Measurements from ENCODE around the gene LAMTOR1.
"Not testable (repeated sequence)": the region's sequence is repeated elsewhere in the genome, so short reads cannot be mapped to it uniquely, and the experiment has no call there.

LAMTOR1 gene

DNA sequence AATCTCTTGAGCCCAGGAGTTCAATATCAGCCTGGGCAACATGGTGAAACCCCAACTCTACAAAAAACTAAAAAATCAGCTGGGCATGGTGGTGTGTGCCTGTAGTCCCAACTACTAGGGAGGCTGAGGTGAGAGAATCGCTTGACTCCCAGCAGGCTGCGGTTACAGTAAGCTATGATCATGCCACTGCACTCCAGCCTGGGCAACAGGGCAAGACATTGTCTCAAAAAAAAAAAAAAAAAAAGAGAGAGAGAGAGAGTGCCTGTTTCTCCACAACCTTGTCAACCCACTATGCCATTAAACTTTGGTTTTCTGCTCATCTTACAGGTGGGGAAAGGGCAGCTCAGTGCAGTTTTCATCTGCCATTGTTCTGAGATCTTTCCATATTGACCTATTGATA lies 37.6 kb upstream of the LAMTOR1 start:
- TF ChIP-seq CTCF (IDR thresholded peaks at IDR 0.05; ENCODE audit: low read depth, low read length), result no peak
- no peak for DNase-seq (ENCODE audit: low read depth in 2 of 2)
- no peak overlapping the region for H3K4me3 ChIP-seq (replicated peaks in 1 of 2; ENCODE audit: low read depth in 2 of 2, low read length in 2 of 2)

DNA sequence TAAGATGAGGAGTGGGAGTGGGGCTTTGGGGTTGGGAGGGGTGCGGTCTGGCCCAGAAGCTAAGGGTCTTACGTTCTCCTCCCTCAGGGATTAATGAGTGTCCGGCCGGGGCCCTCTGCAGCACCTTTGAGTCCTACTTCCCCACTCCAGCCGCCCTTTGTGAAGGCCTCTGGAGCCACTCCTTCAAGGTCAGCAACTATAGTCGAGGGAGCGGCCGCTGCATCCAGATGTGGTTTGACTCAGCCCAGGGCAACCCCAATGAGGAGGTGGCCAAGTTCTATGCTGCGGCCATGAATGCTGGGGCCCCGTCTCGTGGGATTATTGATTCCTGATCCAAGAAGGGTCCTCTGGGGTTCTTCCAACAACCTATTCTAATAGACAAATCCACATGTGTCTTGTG lies 36.4 kb upstream of the LAMTOR1 start:
- H3K4me3 ChIP-seq (replicated peaks in 1 of 2; ENCODE audit: low read depth in 2 of 2, low read length in 2 of 2), result no peak overlapping the region

DNA sequence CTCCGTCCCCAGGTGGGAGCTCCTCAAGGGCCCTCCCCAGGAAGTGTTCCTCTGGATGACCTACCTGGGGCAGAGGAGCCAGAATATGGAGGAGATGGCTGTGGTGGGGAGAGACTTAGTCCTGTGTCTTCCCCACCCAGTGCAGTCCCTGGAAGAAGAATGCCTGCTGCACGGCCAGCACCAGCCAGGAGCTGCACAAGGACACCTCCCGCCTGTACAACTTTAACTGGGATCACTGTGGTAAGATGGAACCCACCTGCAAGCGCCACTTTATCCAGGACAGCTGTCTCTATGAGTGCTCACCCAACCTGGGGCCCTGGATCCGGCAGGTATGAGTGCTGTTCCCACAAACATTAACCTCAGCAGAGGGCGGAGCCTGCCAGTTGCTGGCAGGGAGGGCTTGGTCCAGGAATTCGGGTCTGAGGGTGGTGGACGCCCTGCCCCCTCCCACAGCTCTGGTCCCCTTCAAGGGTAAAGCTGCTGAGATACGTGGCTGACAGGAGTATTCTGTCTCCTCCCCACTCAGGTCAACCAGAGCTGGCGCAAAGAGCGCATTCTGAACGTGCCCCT lies 35.8 kb upstream of the LAMTOR1 start:
- no peak for TF ChIP-seq CTCF (IDR thresholded peaks at IDR 0.05; ENCODE audit: low read depth, low read length)
- DNase-seq (ENCODE audit: low read depth in 2 of 2), result no peak
- H3K4me3 ChIP-seq (replicated peaks in 1 of 2; ENCODE audit: low read depth in 2 of 2, low read length in 2 of 2), result no peak overlapping the region

More for the DNA sequence above, 36.4 kb upstream of the LAMTOR1 start:
- TF ChIP-seq CTCF (IDR thresholded peaks at IDR 0.05; ENCODE audit: low read depth, low read length), result no peak
- no peak for DNase-seq (ENCODE audit: low read depth in 2 of 2)

- no peak for DNase-seq (ENCODE audit: low read depth in 2 of 2)
- no peak overlapping the region for H3K4me3 ChIP-seq (replicated peaks in 1 of 2; ENCODE audit: low read depth in 2 of 2, low read length in 2 of 2)
- no peak for TF ChIP-seq CTCF (IDR thresholded peaks at IDR 0.05; ENCODE audit: low read depth, low read length)
Observed at GRCh38 chr11:72136684-72137262, 33.7 kb upstream of the LAMTOR1 start.

DNA sequence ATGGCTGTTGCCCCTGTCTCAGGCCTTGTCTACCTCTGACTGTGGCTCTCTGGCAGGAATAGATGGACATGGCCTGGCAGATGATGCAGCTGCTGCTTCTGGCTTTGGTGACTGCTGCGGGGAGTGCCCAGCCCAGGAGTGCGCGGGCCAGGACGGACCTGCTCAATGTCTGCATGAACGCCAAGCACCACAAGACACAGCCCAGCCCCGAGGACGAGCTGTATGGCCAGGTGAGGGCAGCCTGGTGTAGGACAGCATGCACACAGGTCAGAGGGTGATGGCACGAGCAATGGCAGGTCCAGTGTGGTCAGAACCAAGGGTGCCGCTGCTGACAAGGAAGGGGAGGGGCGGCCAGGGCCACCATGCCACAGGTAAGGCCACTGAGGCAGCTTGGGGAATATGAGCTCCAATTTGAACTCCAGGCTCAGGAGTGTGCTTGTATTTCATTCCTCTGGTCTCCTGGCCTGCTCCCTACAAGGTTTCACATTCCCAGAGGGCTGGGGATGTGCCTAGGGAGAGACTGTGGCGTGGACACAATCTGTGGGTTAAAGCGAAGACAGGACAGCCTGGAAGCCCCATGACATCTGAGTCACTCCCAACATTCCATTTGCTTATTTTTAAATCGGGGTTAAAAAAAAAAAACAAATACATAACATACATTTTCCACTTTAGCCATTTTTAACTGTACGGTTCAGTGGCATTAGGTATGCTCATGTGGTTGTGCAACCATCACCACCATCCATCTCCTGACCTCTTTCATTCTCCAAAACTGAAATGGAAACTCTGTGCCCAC lies 33.0 kb upstream of the LAMTOR1 start:
- TF ChIP-seq CTCF (IDR thresholded peaks at IDR 0.05; ENCODE audit: low read depth, low read length), result no peak
- DNase-seq (ENCODE audit: low read depth in 2 of 2), result peak in 1 of 2 donors; percentile 34
- H3K4me3 ChIP-seq (replicated peaks in 1 of 2; ENCODE audit: low read depth in 2 of 2, low read length in 2 of 2), result no peak overlapping the region

GRCh38 chr11:72135473-72135872 lies 32.4 kb upstream of the LAMTOR1 start, which contains the start of gene FOLR3:
FOLR3 (plus strand) TSS chr11:72135725; CDS start chr11:72135953, 228 bp downstream.
- not testable (repeated sequence) for DNase-seq (ENCODE audit: low read depth in 2 of 2); H3K4me3 ChIP-seq (replicated peaks in 1 of 2; ENCODE audit: low read depth in 2 of 2, low read length in 2 of 2)

DNA sequence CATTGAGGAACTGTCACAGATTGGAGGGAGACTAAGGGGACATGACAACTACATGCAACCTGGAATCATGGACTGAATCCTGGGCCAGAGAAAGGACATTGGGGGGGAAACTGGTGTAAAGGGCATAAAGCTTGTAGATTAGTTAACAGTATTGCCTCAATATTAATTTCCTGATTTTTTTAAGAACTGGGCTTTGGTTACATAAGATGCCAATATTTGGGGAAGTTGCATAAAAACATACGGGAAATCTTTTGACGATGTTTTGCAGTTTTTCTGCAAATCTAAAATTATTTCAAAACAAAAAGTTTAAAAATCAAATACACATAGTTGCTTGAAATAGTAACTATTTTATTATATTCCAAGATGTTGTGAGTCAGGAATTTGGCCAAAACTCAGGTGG lies 29.5 kb upstream of the LAMTOR1 start:
- no peak overlapping the region for H3K4me3 ChIP-seq (replicated peaks in 1 of 2; ENCODE audit: low read depth in 2 of 2, low read length in 2 of 2)
- no peak for TF ChIP-seq CTCF (IDR thresholded peaks at IDR 0.05; ENCODE audit: low read depth, low read length)
- no peak for DNase-seq (ENCODE audit: low read depth in 2 of 2)
